SK-N-MC (cell line): ENCODE measurements around the gene BARHL2.

Experiments used
- EZH2 ChIP-seq: fragments of 200-600 bp; sonication (generic); IDR thresholded peaks from one replicate; pipeline ENCODE4 v1.6.1; 2017; ENCODE audit warnings: antibody characterized with exemption
- FOXP2 ChIP-seq: optimal IDR thresholded peaks from 2 replicates; pipeline ENCODE3; 2011; ENCODE audit warnings: mild to moderate bottlenecking, moderate library complexity; ENCODE audit not compliant: insufficient read depth; ENCODE audit errors: extremely low read length, control extremely low read depth
- POLR2AphosphoS5 ChIP-seq: IDR thresholded peaks from 2 replicates; pipeline ENCODE4 v1.6.1; 2012; ENCODE audit warnings: mild to moderate bottlenecking, low read depth, low read length, borderline replicate concordance

- TF ChIP-seq POLR2AphosphoS5, result no peak
- no peak for TF ChIP-seq FOXP2
- no peak for TF ChIP-seq EZH2
Observed at GRCh38 chr1:90725657-90726424, 8.7 kb upstream of the BARHL2 start.
